Neuronal stem cell (in vitro differentiated cells): ENCODE data around the gene IL15.

Source experiments
- DNase-seq: peaks from one replicate; pipeline ENCODE4 v3.0.0-alpha.2; 2013; ENCODE audit warnings: low spot score
- H2AFZ ChIP-seq: one replicate; pipeline ENCODE4 v1.6.1; 2013; ENCODE audit warnings: mild to moderate bottlenecking, low read length, inconsistent platforms
- H2AK5ac ChIP-seq: 2 replicates; pipeline ENCODE4 v1.6.1; 2013; ENCODE audit warnings: low read depth, mild to moderate bottlenecking, inconsistent platforms, low read length, moderate library complexity, mixed read lengths
- H2BK120ac ChIP-seq: 2 replicates; pipeline ENCODE4 v1.6.1; 2013; ENCODE audit warnings: low read depth, mild to moderate bottlenecking, inconsistent platforms, low read length, moderate library complexity, mixed read lengths
- H2BK12ac ChIP-seq: one replicate; pipeline ENCODE4 v1.6.1; 2013; ENCODE audit warnings: low read length, inconsistent platforms
- H2BK15ac ChIP-seq: 2 replicates; pipeline ENCODE4 v1.6.1; 2013; ENCODE audit warnings: mild to moderate bottlenecking, low read length, inconsistent platforms, mixed read lengths
- H2BK5ac ChIP-seq: one replicate; pipeline ENCODE4 v1.6.1; 2013; ENCODE audit warnings: inconsistent platforms, mild to moderate bottlenecking, low read length, moderate library complexity
- H3K14ac ChIP-seq: one replicate; pipeline ENCODE4 v1.6.1; 2013; ENCODE audit warnings: low read length, inconsistent platforms
- H3K18ac ChIP-seq: 2 replicates; pipeline ENCODE4 v1.6.1; 2013; ENCODE audit warnings: low read length, inconsistent platforms
- H3K23ac ChIP-seq: 2 replicates; pipeline ENCODE4 v1.6.1; 2013; ENCODE audit warnings: low read depth, mild to moderate bottlenecking, mixed read lengths, low read length, inconsistent platforms; ENCODE audit not compliant: poor library complexity
- H3K27ac ChIP-seq: replicated peaks from 3 replicates; pipeline ENCODE4 v1.5.1; 2013; ENCODE audit warnings: low read length, inconsistent platforms
- H3K27me3 ChIP-seq, 3 experiments: 2 replicates each; pipeline ENCODE4 v1.6.1; 2013; ENCODE audit warnings: low read length in 3 of 3, mild to moderate bottlenecking in 2 of 3, inconsistent platforms in 1 of 3, low read depth in 1 of 3, mixed read lengths in 1 of 3, moderate library complexity in 1 of 3; ENCODE audit not compliant: control insufficient read depth in 3 of 3, insufficient read depth in 3 of 3
- H3K36me3 ChIP-seq, 2 donors: replicated peaks in 1 of 2; 2 replicates each; pipeline ENCODE4 v1.6.1; 2013; ENCODE audit warnings: low read length in 2 of 2; ENCODE audit not compliant: control insufficient read depth in 2 of 2, insufficient read depth in 2 of 2
- H3K4ac ChIP-seq: 2 replicates; pipeline ENCODE4 v1.6.1; 2013; ENCODE audit warnings: inconsistent platforms, mild to moderate bottlenecking, low read length, moderate library complexity
- H3K4me1 ChIP-seq, 2 donors: 1 replicate in 1 of 2; 2 replicates in 1 of 2; pipeline ENCODE4 v1.6.1; 2013; ENCODE audit warnings: low read length in 2 of 2, low read depth in 1 of 2; ENCODE audit not compliant: control insufficient read depth in 2 of 2, insufficient read depth in 1 of 2
- H3K4me2 ChIP-seq: one replicate; pipeline ENCODE4 v1.6.1; 2013; ENCODE audit warnings: mild to moderate bottlenecking, low read length, inconsistent platforms; ENCODE audit not compliant: insufficient read depth, poor library complexity, severe bottlenecking
- H3K4me3 ChIP-seq, 2 donors: 2 replicates each; pipeline ENCODE4 v1.5.1; 2013; ENCODE audit warnings: low read length in 2 of 2, mild to moderate bottlenecking in 2 of 2, inconsistent platforms in 1 of 2, moderate library complexity in 1 of 2
- H3K79me1 ChIP-seq: one replicate; pipeline ENCODE4 v1.6.1; 2013; ENCODE audit warnings: low read depth, mild to moderate bottlenecking, inconsistent platforms, low read length, moderate library complexity
- H3K9ac ChIP-seq: one replicate; pipeline ENCODE4 v1.6.1; 2013; ENCODE audit warnings: mild to moderate bottlenecking, low read depth, low read length, inconsistent platforms; ENCODE audit not compliant: poor library complexity
- H3K9me3 ChIP-seq, 2 donors: replicated peaks in 1 of 2; 2 replicates each; pipeline versions ENCODE3 to v1.6.1; 2013; ENCODE audit warnings: low read length in 2 of 2, mild to moderate bottlenecking in 2 of 2, inconsistent platforms in 1 of 2, low read depth in 1 of 2, mixed read lengths in 1 of 2, moderate library complexity in 1 of 2; ENCODE audit not compliant: control insufficient read depth in 2 of 2, insufficient read depth in 1 of 2
- H4K8ac ChIP-seq: one replicate; pipeline ENCODE4 v1.6.1; 2013; ENCODE audit warnings: low read depth, mild to moderate bottlenecking, inconsistent platforms, low read length, moderate library complexity
- H4K91ac ChIP-seq: one replicate; pipeline ENCODE4 v1.6.1; 2013; ENCODE audit warnings: low read length, low read depth, mild to moderate bottlenecking, inconsistent platforms; ENCODE audit not compliant: poor library complexity
- WGBS, 2 donors: extraction: QIAGEN DNeasy Blood & Tissue Kit; methylation state at CpG; one replicate each; pipeline ENCODE4 v1.1.7; 2013; ENCODE audit warnings: missing lambda C conversion rate in 2 of 2, mixed read lengths in 1 of 2; ENCODE audit not compliant: insufficient read length in 2 of 2, insufficient replicate concordance in 1 of 2; ENCODE audit errors: extremely low coverage in 2 of 2; 5-methylcytosine and 5-hydroxymethylcytosine counted together

IL15 gene

GRCh38 chr4:141703497-141703896, 67.1 kb downstream of the IL15 start:
- no CpG with 5 or more reads among the region's 2 CpGs for WGBS, 2 donors
- Histone ChIP-seq H3K4ac (no peak overlapping the region), H3K23ac (no peak overlapping the region), H3K27ac (no peak overlapping the region), H3K4me2 (no peak overlapping the region), H3K4me3 (no peak overlapping the region), H3K9me3 (peaks cover 0 to 8% of the 10 kb centered on the region in 2 donors), H2BK5ac (no peak overlapping the region), H4K91ac (no peak overlapping the region), H3K36me3 (no peaks in the 10 kb centered on the region), H3K79me1 (no peaks in the 10 kb centered on the region), H2BK120ac (no peak overlapping the region), H4K8ac (no peak overlapping the region), H2AFZ (no peak overlapping the region), H3K9ac (no peak overlapping the region), H2AK5ac (no peak overlapping the region), H3K18ac (no peak overlapping the region), H2BK12ac (no peak overlapping the region), H3K27me3 (peaks cover 0 to 2% (median 0%) of the 10 kb centered on the region in 3 experiments), H3K14ac (no peak overlapping the region), H3K4me1 (no peaks in the 10 kb centered on the region), H2BK15ac (no peak overlapping the region)
- no peak for DNase-seq

- WGBS, 2 donors = no CpG with 5 or more reads among the region's 2 CpGs
- H3K4me1 ChIP-seq = no peaks in the 10 kb centered on the region
- H3K4me3 ChIP-seq = no peak overlapping the region
- no peak overlapping the region for H3K23ac ChIP-seq
- H2AFZ ChIP-seq = no peak overlapping the region
- H4K91ac ChIP-seq = no peak overlapping the region
- H2BK120ac ChIP-seq = no peak overlapping the region
- H3K18ac ChIP-seq = no peak overlapping the region
- H3K14ac ChIP-seq = no peak overlapping the region
- peaks cover 0 to 8% of the 10 kb centered on the region in 2 donors for H3K9me3 ChIP-seq
- no peak overlapping the region for H2AK5ac ChIP-seq
- no peak overlapping the region for H2BK15ac ChIP-seq
- no peak overlapping the region for H4K8ac ChIP-seq
- H2BK12ac ChIP-seq = no peak overlapping the region
- no peak overlapping the region for H3K9ac ChIP-seq
- no peak overlapping the region for H3K4me2 ChIP-seq
- no peak overlapping the region for H3K4ac ChIP-seq
- H2BK5ac ChIP-seq = no peak overlapping the region
- H3K36me3 ChIP-seq = no peaks in the 10 kb centered on the region
- H3K27me3 ChIP-seq = peaks cover 0 to 2% (median 0%) of the 10 kb centered on the region in 3 experiments
- DNase-seq = no peak
- no peaks in the 10 kb centered on the region for H3K79me1 ChIP-seq
- no peak overlapping the region for H3K27ac ChIP-seq
These were observed 68.8 kb downstream of the IL15 start for GRCh38 chr4:141705048-141705746.

- H2AFZ ChIP-seq = no peak overlapping the region
- no peaks in the 10 kb centered on the region for H3K4me1 ChIP-seq
- H2BK15ac ChIP-seq = no peak overlapping the region
- no peak overlapping the region for H3K4me2 ChIP-seq
- no peak overlapping the region for H3K4me3 ChIP-seq
- H3K9me3 ChIP-seq = peaks cover 0 to 8% of the 10 kb centered on the region in 2 donors
- H3K9ac ChIP-seq = no peak overlapping the region
- no peak overlapping the region for H2BK12ac ChIP-seq
- peaks cover 0 to 2% (median 0%) of the 10 kb centered on the region in 3 experiments for H3K27me3 ChIP-seq
- H3K27ac ChIP-seq = no peak overlapping the region
- H2BK120ac ChIP-seq = no peak overlapping the region
- no peak for DNase-seq
- H3K18ac ChIP-seq = no peak overlapping the region
- H2BK5ac ChIP-seq = no peak overlapping the region
- H3K36me3 ChIP-seq = no peaks in the 10 kb centered on the region
- no peak overlapping the region for H3K23ac ChIP-seq
- no CpG with 5 or more reads among the region's 1 CpG for WGBS, 2 donors
- H3K4ac ChIP-seq = no peak overlapping the region
- H4K8ac ChIP-seq = no peak overlapping the region
- no peaks in the 10 kb centered on the region for H3K79me1 ChIP-seq
- no peak overlapping the region for H3K14ac ChIP-seq
- H2AK5ac ChIP-seq = no peak overlapping the region
- no peak overlapping the region for H4K91ac ChIP-seq
These were observed 69.5 kb downstream of the IL15 start for GRCh38 chr4:141705747-141706377.

- H3K4me3 ChIP-seq = no peak overlapping the region
- H3K23ac ChIP-seq = no peak overlapping the region
- H2AK5ac ChIP-seq = no peak overlapping the region
- no CpG with 5 or more reads among the region's 3 CpGs for WGBS, 2 donors
- H3K79me1 ChIP-seq = no peaks in the 10 kb centered on the region
- no peaks in the 10 kb centered on the region for H3K4me1 ChIP-seq
- H3K9me3 ChIP-seq = peaks cover 0 to 8% of the 10 kb centered on the region in 2 donors
- H3K27me3 ChIP-seq = peaks cover 0 to 2% (median 0%) of the 10 kb centered on the region in 3 experiments
- no peaks in the 10 kb centered on the region for H3K36me3 ChIP-seq
- no peak overlapping the region for H2BK15ac ChIP-seq
- no peak overlapping the region for H3K18ac ChIP-seq
- no peak overlapping the region for H3K14ac ChIP-seq
- no peak overlapping the region for H3K4me2 ChIP-seq
- H2BK12ac ChIP-seq = no peak overlapping the region
- H3K9ac ChIP-seq = no peak overlapping the region
- H4K91ac ChIP-seq = no peak overlapping the region
- no peak overlapping the region for H3K4ac ChIP-seq
- H3K27ac ChIP-seq = no peak overlapping the region
- no peak overlapping the region for H2BK120ac ChIP-seq
- DNase-seq = no peak
- no peak overlapping the region for H2AFZ ChIP-seq
- H4K8ac ChIP-seq = no peak overlapping the region
- H2BK5ac ChIP-seq = no peak overlapping the region
These were observed 70.1 kb downstream of the IL15 start for GRCh38 chr4:141706445-141706844.
